HL-60/S4 treated with retinoic acid at 250 ng/mL for 4 days and 3 days (cell line): ENCODE results near the gene SIX1.

Source experiments
- in situ Hi-C: fragments of 300-500 bp; cut with MboI; formaldehyde crosslinking; loops from 2 replicates; pipeline ENCODE4 v1.7.0; 2022; ENCODE audit warnings: low sequenced_read_pairs

The SIX1 gene

GRCh38 chr14:60643463-60644314 lies 5.6 kb downstream of the SIX1 start:
- in situ Hi-C loops, result loop anchor here (25.0 kb wide), 2 partner anchors 369 to 619 kb away; no protein-coding TSS in a partner anchor

GRCh38 chr14:60643141-60643462 lies 6.2 kb downstream of the SIX1 start:
- in situ Hi-C loops, result loop anchor here (25.0 kb wide), 2 partner anchors 369 to 619 kb away; no protein-coding TSS in a partner anchor

GRCh38 chr14:60642270-60643140 lies 6.8 kb downstream of the SIX1 start:
- in situ Hi-C loops, result loop anchor here (25.0 kb wide), 2 partner anchors 370 to 620 kb away; no protein-coding TSS in a partner anchor

- in situ Hi-C loops, result loop anchor here (25.0 kb wide), 2 partner anchors 370 to 620 kb away; no protein-coding TSS in a partner anchor
Measured at GRCh38 chr14:60641742-60642269, 7.5 kb downstream of the SIX1 start.

- in situ Hi-C loops, result loop anchor here (25.0 kb wide), 2 partner anchors 371 to 621 kb away; no protein-coding TSS in a partner anchor
Measured at GRCh38 chr14:60640859-60641741, 8.2 kb downstream of the SIX1 start.

GRCh38 chr14:60639674-60640073 lies 9.6 kb downstream of the SIX1 start:
- in situ Hi-C loops, result loop anchor here (25.0 kb wide), 2 partner anchors 373 to 623 kb away; no protein-coding TSS in a partner anchor

- in situ Hi-C loops, result loop anchor here (25.0 kb wide), 2 partner anchors 375 to 625 kb away; no protein-coding TSS in a partner anchor
Measured at GRCh38 chr14:60637479-60638315, 11.6 kb downstream of the SIX1 start.

GRCh38 chr14:60636879-60637478 lies 12.3 kb downstream of the SIX1 start:
- in situ Hi-C loops, result loop anchor here (25.0 kb wide), 2 partner anchors 375 to 625 kb away; no protein-coding TSS in a partner anchor

- in situ Hi-C loops, result loop anchor here (25.0 kb wide), 2 partner anchors 378 to 628 kb away; no protein-coding TSS in a partner anchor
Measured at GRCh38 chr14:60634153-60634552, 15.1 kb downstream of the SIX1 start.

- in situ Hi-C loops, result loop anchor here (25.0 kb wide), 2 partner anchors 380 to 630 kb away; no protein-coding TSS in a partner anchor
Measured at GRCh38 chr14:60632777-60633176, 16.5 kb downstream of the SIX1 start.

GRCh38 chr14:60632257-60632656 lies 17.0 kb downstream of the SIX1 start:
- in situ Hi-C loops, result loop anchor here (25.0 kb wide), 2 partner anchors 380 to 630 kb away; no protein-coding TSS in a partner anchor

- in situ Hi-C loops, result loop anchor here (25.0 kb wide), 2 partner anchors 380 to 630 kb away; no protein-coding TSS in a partner anchor
Measured at GRCh38 chr14:60631842-60632241, 17.4 kb downstream of the SIX1 start.

GRCh38 chr14:60630129-60630528 lies 19.1 kb downstream of the SIX1 start:
- in situ Hi-C loops, result loop anchor here (25.0 kb wide), 2 partner anchors 382 to 632 kb away; no protein-coding TSS in a partner anchor

GRCh38 chr14:60628892-60629291 lies 20.4 kb downstream of the SIX1 start:
- in situ Hi-C loops, result loop anchor here (25.0 kb wide), 2 partner anchors 383 to 633 kb away; no protein-coding TSS in a partner anchor

- in situ Hi-C loops, result no loop called here
Measured at GRCh38 chr14:60622917-60623257, 26.4 kb downstream of the SIX1 start.

GRCh38 chr14:60622210-60622916 lies 26.9 kb downstream of the SIX1 start:
- in situ Hi-C loops, result no loop called here

- in situ Hi-C loops, result no loop called here
Measured at GRCh38 chr14:60621386-60621785, 27.9 kb downstream of the SIX1 start.

- in situ Hi-C loops, result no loop called here
Measured at GRCh38 chr14:60618241-60618640, 31.0 kb downstream of the SIX1 start.
